Endothelial cell of umbilical vein (primary cell): ENCODE results near the gene JAZF1. TPM values are rescaled to one million over a fixed set of nuclear protein-coding genes. Genes with fewer than 3 reads are reported as not detected.

Experiments used
- polyA plus RNA-seq, 4 experiments: library from polyadenylated mRNA; depleted of rRNA in 3 of 4; stranded (reverse) in 3 of 4; unstranded in 1 of 4; fragments of >200 nt; gene quantifications; 2 replicates each; pipeline versions ENCODE4 v1.2.1 to v1.2.3, GENCODE V29; 2011 to 2012; ENCODE audit warnings: missing spikeins in 1 of 4
- small RNA-seq: library from RNA; depleted of rRNA; stranded (forward); fragments of <200 nt; gene quantifications from one replicate; pipeline ENCODE3, GENCODE V24; 2012; ENCODE audit warnings: low replicate concordance, low read depth; ENCODE audit not compliant: insufficient read depth, insufficient read length
- total RNA-seq: library from RNA; stranded (reverse); gene quantifications from 2 replicates; pipeline ENCODE4 v1.2.3, GENCODE V29; 2021

JAZF1 gene
- total and polyA plus RNA-seq, 2 donors (not counting 3 experiments of a cell fraction or from before 2014, with no cell fraction given): 2.5 to 16.9 TPM

Small RNA genes lying within 50 kb of the gene (small RNA-seq; reads per million reads assigned to genes)
- gene RNU6-979P: not detected

Other genes with a start within 250 kb of the JAZF1 start
- 13.8 and 19.6 TPM in 2 replicates for gene CREB5, start 231.7 kb upstream of the JAZF1 start, total RNA-seq
- 28.4 and 32.7 TPM in 2 replicates for gene CREB5, start 231.7 kb upstream of the JAZF1 start, polyA plus RNA-seq